ENCODE results near the gene SLC41A2.

SLC41A2 gene, protein sequence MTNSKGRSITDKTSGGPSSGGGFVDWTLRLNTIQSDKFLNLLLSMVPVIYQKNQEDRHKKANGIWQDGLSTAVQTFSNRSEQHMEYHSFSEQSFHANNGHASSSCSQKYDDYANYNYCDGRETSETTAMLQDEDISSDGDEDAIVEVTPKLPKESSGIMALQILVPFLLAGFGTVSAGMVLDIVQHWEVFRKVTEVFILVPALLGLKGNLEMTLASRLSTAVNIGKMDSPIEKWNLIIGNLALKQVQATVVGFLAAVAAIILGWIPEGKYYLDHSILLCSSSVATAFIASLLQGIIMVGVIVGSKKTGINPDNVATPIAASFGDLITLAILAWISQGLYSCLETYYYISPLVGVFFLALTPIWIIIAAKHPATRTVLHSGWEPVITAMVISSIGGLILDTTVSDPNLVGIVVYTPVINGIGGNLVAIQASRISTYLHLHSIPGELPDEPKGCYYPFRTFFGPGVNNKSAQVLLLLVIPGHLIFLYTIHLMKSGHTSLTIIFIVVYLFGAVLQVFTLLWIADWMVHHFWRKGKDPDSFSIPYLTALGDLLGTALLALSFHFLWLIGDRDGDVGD

DNA sequence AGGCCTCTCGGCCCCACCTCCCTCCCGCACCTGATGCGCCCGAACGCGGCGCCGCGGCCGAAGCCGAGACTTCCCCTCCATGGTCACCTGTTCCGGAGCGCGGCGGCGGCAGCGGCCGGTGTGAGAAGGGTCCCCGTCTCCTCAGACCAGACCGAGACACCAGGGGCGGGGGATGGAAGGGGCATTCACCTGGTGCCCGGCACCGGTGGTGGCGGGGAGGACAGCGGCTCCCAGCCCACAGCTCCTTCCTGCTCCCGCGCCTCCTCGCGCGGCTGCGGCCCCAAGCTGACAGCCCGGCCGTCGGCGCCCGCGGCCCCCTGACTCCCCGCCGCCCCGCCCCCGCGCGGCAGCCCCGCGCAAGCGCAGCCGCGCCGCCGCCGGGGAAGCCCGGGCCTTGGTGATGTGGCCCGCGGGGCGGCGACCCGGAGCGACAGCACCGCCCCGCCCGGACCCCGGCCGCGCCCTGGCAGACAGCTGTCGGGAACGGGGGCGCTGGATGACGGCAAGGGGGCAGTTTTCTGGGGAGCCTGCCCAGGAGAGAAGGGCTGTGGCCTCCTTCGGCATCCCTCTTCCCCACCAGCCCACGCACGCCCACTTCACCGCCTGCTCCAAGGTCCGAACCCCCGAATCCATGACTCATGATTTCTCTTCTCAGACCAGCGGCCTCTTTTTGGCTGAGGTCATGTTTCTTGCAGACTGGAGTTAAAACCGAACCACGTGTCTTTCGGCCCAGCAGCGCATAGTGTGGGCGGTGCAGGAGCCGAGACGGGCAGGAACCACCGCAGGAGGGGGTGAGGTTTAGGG, at the start of gene SLC41A2:
Gene SLC41A2 (minus strand): TSS at position 290 of the 804 bp plus-strand sequence. CDS start 29,763 bp downstream, outside the sequence.
- Histone ChIP-seq H3K4me3 (ENCODE audit: low read length in 2 of 2) (peak within 1 kb of the TSS; percentile 87 to 96), H3K4me1 (ENCODE audit: control insufficient read depth in 2 of 2, insufficient read depth in 2 of 2, low read length in 2 of 2) (peaks cover 19 to 23% of the 10 kb centered on the region in 2 donors), H3K27ac (ENCODE audit: low read depth in 2 of 2, low read length in 2 of 2) (peak within 1 kb of the TSS; percentile 90), H3K9me3 (ENCODE audit: control insufficient read depth in 2 of 2, low read length in 2 of 2) (no peaks in the 10 kb centered on the region), H3K36me3 (ENCODE audit: control insufficient read depth in 2 of 2, insufficient read depth in 2 of 2, low read length in 2 of 2) (no peaks in the 10 kb centered on the region), H3K27me3 (ENCODE audit: control insufficient read depth in 2 of 2, insufficient read depth in 2 of 2, low read length in 2 of 2) (no peaks in the 10 kb centered on the region), H3K9ac (ENCODE audit: low read depth in 1 of 2, low read length in 2 of 2) (peak within 1 kb of the TSS; percentile 83 to 91)

DNA sequence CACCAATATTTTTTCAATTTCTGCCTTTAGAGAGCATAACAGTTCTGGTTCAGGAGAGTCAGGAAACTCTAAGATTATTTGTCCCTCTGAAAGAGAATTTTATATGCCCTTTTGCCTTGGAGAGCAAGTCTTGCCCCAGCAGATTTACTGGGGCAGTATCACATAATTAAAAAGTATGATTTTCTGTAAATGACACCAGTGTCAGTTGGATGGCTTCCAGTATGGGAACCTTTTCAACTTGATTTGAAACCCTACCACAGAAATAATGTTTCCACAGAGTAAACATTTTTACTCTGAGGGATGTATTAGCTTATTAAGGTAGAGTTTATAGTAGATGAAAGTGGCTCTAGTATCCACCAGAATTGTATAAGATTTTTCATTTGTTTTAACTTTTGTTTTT, 43.4 kb upstream of the SLC41A2 start:
- Histone ChIP-seq H3K4me3 (ENCODE audit: low read length in 2 of 2) (no peak overlapping the region), H3K27ac (ENCODE audit: low read depth in 2 of 2, low read length in 2 of 2) (no peak overlapping the region), H3K4me1 (ENCODE audit: control insufficient read depth in 2 of 2, insufficient read depth in 2 of 2, low read length in 2 of 2) (peaks cover 5 to 8% of the 10 kb centered on the region in 2 donors), H3K27me3 (ENCODE audit: control insufficient read depth in 2 of 2, insufficient read depth in 2 of 2, low read length in 2 of 2) (no peaks in the 10 kb centered on the region), H3K36me3 (ENCODE audit: control insufficient read depth in 2 of 2, insufficient read depth in 2 of 2, low read length in 2 of 2) (peaks cover 13 to 17% of the 10 kb centered on the region in 2 donors), H3K9me3 (ENCODE audit: control insufficient read depth in 2 of 2, low read length in 2 of 2) (no peaks in the 10 kb centered on the region), H3K9ac (ENCODE audit: low read depth in 1 of 2, low read length in 2 of 2) (no peak overlapping the region)

DNA sequence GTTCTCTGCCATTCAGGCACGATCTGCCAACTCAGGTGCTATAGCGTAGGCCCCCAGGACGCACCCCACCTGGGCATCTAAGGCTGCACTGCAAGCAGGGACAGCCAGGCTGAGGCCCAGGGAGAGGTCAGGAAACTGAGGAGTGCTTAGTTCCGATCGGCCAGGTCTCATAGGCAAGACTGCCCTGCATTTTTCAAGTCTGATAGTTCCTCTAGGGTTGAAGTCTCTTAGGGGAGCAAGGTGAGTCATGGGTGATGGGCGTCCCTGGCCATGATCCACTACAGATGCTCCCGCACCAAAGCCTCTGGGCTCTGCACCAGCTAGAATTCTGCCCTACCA, 41.2 kb upstream of the SLC41A2 start:
- Histone ChIP-seq H3K27ac (ENCODE audit: low read depth in 2 of 2, low read length in 2 of 2) (no peak overlapping the region), H3K9ac (ENCODE audit: low read depth in 1 of 2, low read length in 2 of 2) (no peak overlapping the region), H3K4me1 (ENCODE audit: control insufficient read depth in 2 of 2, insufficient read depth in 2 of 2, low read length in 2 of 2) (peaks cover 5 to 8% of the 10 kb centered on the region in 2 donors), H3K36me3 (ENCODE audit: control insufficient read depth in 2 of 2, insufficient read depth in 2 of 2, low read length in 2 of 2) (peaks cover 22 to 27% of the 10 kb centered on the region in 2 donors), H3K4me3 (ENCODE audit: low read length in 2 of 2) (no peak overlapping the region), H3K9me3 (ENCODE audit: control insufficient read depth in 2 of 2, low read length in 2 of 2) (no peaks in the 10 kb centered on the region), H3K27me3 (ENCODE audit: control insufficient read depth in 2 of 2, insufficient read depth in 2 of 2, low read length in 2 of 2) (no peaks in the 10 kb centered on the region)

DNA sequence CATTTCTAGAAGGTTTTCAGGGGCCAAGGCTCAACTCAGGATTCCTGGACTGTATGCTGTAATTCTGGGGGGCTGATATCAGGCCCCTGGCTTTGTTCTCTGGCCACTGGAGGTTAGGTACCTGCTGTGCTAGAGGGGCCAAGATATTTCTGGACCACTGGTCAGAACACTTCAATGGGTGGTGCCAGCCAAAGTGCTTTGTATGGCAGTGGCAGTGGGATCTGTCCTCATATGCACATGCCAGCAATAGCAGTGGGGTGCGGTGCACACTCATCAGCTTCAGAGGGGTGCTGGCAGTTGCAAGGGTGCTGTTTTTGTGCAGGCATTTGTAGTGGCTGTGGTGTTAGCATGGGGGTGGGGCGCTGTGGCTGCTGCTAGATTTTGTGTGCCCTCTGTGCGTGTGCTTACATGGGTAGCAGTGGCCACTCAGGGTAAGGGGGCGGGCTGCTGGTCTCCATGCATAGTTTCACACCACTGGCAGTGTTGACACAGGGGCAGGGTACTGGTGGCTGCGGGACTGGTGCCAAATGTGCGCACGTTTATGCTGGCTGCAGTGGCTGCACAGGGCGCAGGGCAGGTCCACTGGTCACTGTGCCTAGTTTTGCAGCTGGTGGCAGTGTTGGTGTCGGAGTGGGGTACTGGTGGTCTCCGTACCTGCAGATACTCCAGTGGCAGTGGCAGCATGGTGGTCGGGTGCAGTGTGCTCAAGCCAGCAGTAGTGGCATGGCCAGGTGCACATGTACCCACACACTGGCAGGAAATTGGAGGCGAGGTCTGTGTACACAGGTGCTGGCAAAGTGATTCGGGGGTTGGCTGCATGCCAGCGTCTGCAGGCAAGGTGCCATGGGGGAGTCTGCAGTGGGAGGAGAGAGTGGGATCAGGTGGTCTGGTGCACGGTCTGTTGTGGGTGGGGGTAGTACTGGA, 40.6 kb upstream of the SLC41A2 start:
- no peaks in the 10 kb centered on the region for H3K27me3 ChIP-seq (ENCODE audit: control insufficient read depth in 2 of 2, insufficient read depth in 2 of 2, low read length in 2 of 2)
- H3K36me3 ChIP-seq (ENCODE audit: control insufficient read depth in 2 of 2, insufficient read depth in 2 of 2, low read length in 2 of 2) = peaks cover 23 to 29% of the 10 kb centered on the region in 2 donors
- H3K9me3 ChIP-seq (ENCODE audit: control insufficient read depth in 2 of 2, low read length in 2 of 2) = no peaks in the 10 kb centered on the region
- H3K9ac ChIP-seq (ENCODE audit: low read depth in 1 of 2, low read length in 2 of 2) = no peak overlapping the region
- peaks cover 5 to 8% of the 10 kb centered on the region in 2 donors for H3K4me1 ChIP-seq (ENCODE audit: control insufficient read depth in 2 of 2, insufficient read depth in 2 of 2, low read length in 2 of 2)
- H3K27ac ChIP-seq (ENCODE audit: low read depth in 2 of 2, low read length in 2 of 2) = no peak overlapping the region
- H3K4me3 ChIP-seq (ENCODE audit: low read length in 2 of 2) = no peak overlapping the region

DNA sequence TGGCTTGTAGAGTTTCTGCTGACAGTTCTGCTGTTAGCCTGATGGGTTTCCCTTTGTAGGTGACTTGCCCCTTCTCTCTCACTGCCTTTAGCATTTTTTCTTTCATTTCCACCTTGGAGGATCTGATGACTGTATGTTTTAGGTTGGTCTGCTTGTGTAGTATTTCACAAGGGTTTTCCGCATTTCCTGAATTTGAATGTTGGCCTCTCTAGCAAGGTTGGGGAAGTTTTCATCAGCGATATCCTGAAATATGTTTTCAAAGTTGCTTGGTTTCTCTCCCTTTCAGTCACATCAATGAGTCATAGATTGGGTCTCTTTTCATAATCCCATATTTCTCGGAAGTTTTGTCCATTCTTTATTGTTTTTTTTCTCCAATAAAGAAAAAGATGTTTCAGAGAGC, 39.5 kb upstream of the SLC41A2 start:
- Histone ChIP-seq H3K27ac (ENCODE audit: low read depth in 2 of 2, low read length in 2 of 2) (no peak overlapping the region), H3K27me3 (ENCODE audit: control insufficient read depth in 2 of 2, insufficient read depth in 2 of 2, low read length in 2 of 2) (no peaks in the 10 kb centered on the region), H3K36me3 (ENCODE audit: control insufficient read depth in 2 of 2, insufficient read depth in 2 of 2, low read length in 2 of 2) (peaks cover 30 to 33% of the 10 kb centered on the region in 2 donors), H3K9ac (ENCODE audit: low read depth in 1 of 2, low read length in 2 of 2) (no peak overlapping the region), H3K4me1 (ENCODE audit: control insufficient read depth in 2 of 2, insufficient read depth in 2 of 2, low read length in 2 of 2) (peaks cover 5 to 8% of the 10 kb centered on the region in 2 donors), H3K4me3 (ENCODE audit: low read length in 2 of 2) (no peak overlapping the region), H3K9me3 (ENCODE audit: control insufficient read depth in 2 of 2, low read length in 2 of 2) (no peaks in the 10 kb centered on the region)

DNA sequence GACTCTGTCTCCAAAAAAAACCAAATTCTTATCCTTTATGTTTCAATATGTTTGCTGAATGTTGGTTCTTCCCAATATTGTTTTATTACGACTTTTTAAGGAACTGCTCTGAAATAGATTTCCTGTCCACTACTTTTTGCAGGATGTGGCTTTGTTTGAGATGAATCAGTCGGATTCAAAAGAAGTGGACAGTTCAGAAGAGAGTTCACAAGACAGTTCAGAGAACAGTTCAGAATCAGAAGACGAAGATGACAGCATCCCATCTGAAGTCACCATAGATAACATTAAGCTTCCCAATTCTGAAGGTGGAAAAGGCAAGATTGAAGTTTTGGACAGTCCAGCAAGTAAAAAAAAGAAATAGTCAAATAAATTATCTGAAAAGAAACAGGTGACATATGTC, 36.2 kb upstream of the SLC41A2 start:
- Histone ChIP-seq H3K36me3 (ENCODE audit: control insufficient read depth in 2 of 2, insufficient read depth in 2 of 2, low read length in 2 of 2) (peaks cover 28 to 49% of the 10 kb centered on the region in 2 donors), H3K27ac (ENCODE audit: low read depth in 2 of 2, low read length in 2 of 2) (no peak overlapping the region), H3K4me3 (ENCODE audit: low read length in 2 of 2) (no peak overlapping the region), H3K27me3 (ENCODE audit: control insufficient read depth in 2 of 2, insufficient read depth in 2 of 2, low read length in 2 of 2) (no peaks in the 10 kb centered on the region), H3K9me3 (ENCODE audit: control insufficient read depth in 2 of 2, low read length in 2 of 2) (no peaks in the 10 kb centered on the region), H3K4me1 (ENCODE audit: control insufficient read depth in 2 of 2, insufficient read depth in 2 of 2, low read length in 2 of 2) (peaks cover 5 to 8% of the 10 kb centered on the region in 2 donors), H3K9ac (ENCODE audit: low read depth in 1 of 2, low read length in 2 of 2) (no peak overlapping the region)

DNA sequence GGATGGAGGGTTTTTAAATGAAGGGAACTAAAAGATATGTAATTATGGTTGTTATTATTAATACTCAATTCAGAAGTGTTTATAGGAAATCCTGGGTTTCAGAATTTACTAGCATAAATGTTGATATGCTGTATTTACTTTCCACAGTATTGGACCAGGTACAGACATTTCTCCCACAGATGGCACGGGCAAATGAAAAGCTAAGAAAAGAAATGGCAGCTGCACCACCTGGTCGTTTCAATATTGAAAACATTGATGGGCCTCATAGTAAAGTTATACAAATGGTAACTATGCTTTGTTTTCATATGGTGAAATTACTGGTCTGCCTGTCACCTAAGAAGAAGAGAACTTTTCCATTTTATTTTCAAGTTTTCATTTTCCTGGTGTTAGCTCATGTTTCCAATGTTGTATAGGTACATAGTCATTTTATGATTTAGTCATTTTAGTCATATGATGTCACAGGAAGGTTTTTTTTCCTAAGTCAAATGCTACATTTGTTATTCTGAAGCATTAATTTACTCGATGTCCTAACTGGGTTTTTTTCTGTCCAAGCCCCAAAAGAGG, 33.6 kb upstream of the SLC41A2 start:
- Histone ChIP-seq H3K9ac (ENCODE audit: low read depth in 1 of 2, low read length in 2 of 2) (no peak overlapping the region), H3K36me3 (ENCODE audit: control insufficient read depth in 2 of 2, insufficient read depth in 2 of 2, low read length in 2 of 2) (peaks cover 28 to 45% of the 10 kb centered on the region in 2 donors), H3K27ac (ENCODE audit: low read depth in 2 of 2, low read length in 2 of 2) (no peak overlapping the region), H3K9me3 (ENCODE audit: control insufficient read depth in 2 of 2, low read length in 2 of 2) (no peaks in the 10 kb centered on the region), H3K4me3 (ENCODE audit: low read length in 2 of 2) (no peak overlapping the region), H3K27me3 (ENCODE audit: control insufficient read depth in 2 of 2, insufficient read depth in 2 of 2, low read length in 2 of 2) (no peaks in the 10 kb centered on the region), H3K4me1 (ENCODE audit: control insufficient read depth in 2 of 2, insufficient read depth in 2 of 2, low read length in 2 of 2) (peaks cover 9 to 12% of the 10 kb centered on the region in 2 donors)

DNA sequence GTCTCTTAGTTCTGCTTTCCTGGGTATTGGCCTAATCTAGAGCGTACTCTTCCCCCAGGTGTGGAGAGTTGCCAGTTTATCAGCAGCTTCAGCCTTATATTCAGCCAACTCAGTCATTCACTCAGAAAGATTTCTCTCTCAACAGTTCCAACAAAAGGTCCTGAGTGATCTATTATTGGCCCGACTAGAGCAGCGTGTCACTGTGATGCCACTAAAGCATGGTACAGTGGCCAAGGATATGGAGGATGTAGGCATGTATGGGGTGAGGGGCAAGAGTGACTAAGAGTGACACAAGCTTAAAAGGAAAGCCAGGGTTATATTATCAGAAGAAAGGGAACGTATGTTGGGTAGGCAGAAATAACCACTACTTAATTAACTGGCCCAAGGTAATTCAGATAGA, 32.9 kb upstream of the SLC41A2 start:
- Histone ChIP-seq H3K27me3 (ENCODE audit: control insufficient read depth in 2 of 2, insufficient read depth in 2 of 2, low read length in 2 of 2) (no peaks in the 10 kb centered on the region), H3K9ac (ENCODE audit: low read depth in 1 of 2, low read length in 2 of 2) (no peak overlapping the region), H3K4me1 (ENCODE audit: control insufficient read depth in 2 of 2, insufficient read depth in 2 of 2, low read length in 2 of 2) (peaks cover 10 to 13% of the 10 kb centered on the region in 2 donors), H3K9me3 (ENCODE audit: control insufficient read depth in 2 of 2, low read length in 2 of 2) (no peaks in the 10 kb centered on the region), H3K4me3 (ENCODE audit: low read length in 2 of 2) (no peak overlapping the region), H3K27ac (ENCODE audit: low read depth in 2 of 2, low read length in 2 of 2) (peak overlapping the region in 1 of 2 donors; percentile 2), H3K36me3 (ENCODE audit: control insufficient read depth in 2 of 2, insufficient read depth in 2 of 2, low read length in 2 of 2) (peaks cover 28 to 39% of the 10 kb centered on the region in 2 donors)
